ENCODE measurements around the gene HNRNPM.
"Not testable (repeated sequence)": the region's sequence is repeated elsewhere in the genome, so short reads cannot be mapped to it uniquely, and the experiment has no call there.

HNRNPM gene

GRCh38 chr19:8514505-8515009 is 69.8 kb downstream of the HNRNPM start:
- DNase-seq: not testable (repeated sequence)

GRCh38 chr19:8515317-8515716 is 70.5 kb downstream of the HNRNPM start:
- DNase-seq: no peak

GRCh38 chr19:8517551-8518442 is 73.0 kb downstream of the HNRNPM start:
- peak; percentile 44 for DNase-seq

GRCh38 chr19:8518536-8518935 is 73.8 kb downstream of the HNRNPM start:
- DNase-seq: no peak

- no peak for DNase-seq
Measured at GRCh38 chr19:8519388-8519787, 74.6 kb downstream of the HNRNPM start.

GRCh38 chr19:8525401-8525684 is 80.6 kb downstream of the HNRNPM start:
- DNase-seq: no peak

- DNase-seq: peak; percentile 93
Measured at GRCh38 chr19:8526345-8527091, 81.7 kb downstream of the HNRNPM start.

- DNase-seq: no peak
Measured at GRCh38 chr19:8528500-8528899, 83.7 kb downstream of the HNRNPM start.

- no peak for DNase-seq
Measured at GRCh38 chr19:8529369-8530006, 84.7 kb downstream of the HNRNPM start.

GRCh38 chr19:8530061-8530679 is 85.4 kb downstream of the HNRNPM start:
- no peak for DNase-seq

- DNase-seq: no peak
Measured at GRCh38 chr19:8531470-8531869, 86.7 kb downstream of the HNRNPM start.

GRCh38 chr19:8532225-8532624 is 87.5 kb downstream of the HNRNPM start:
- DNase-seq: no peak

- no peak for DNase-seq
Measured at GRCh38 chr19:8536282-8536681, 91.5 kb downstream of the HNRNPM start.

GRCh38 chr19:8537099-8537498 is 92.3 kb downstream of the HNRNPM start:
- DNase-seq: no peak
